Spleen (tissue), 11 donors: ENCODE measurements around the gene HGFAC. TPM values are rescaled to one million over a fixed set of nuclear protein-coding genes. Genes with fewer than 3 reads are reported as not detected.

Experiments
- DNase-seq: peaks from one replicate; pipeline ENCODE4 v3.0.0-alpha.2; 2020
- H3K27ac ChIP-seq, 8 donors: fragments of 200-600 bp; sonication (generic) in 7 of 8; 1 replicate in 4 of 8; 2 replicates in 4 of 8; pipeline versions ENCODE4 v1.5.0 to v1.8.0; 2016 to 2021; ENCODE audit warnings: inconsistent platforms in 4 of 8, mild to moderate bottlenecking in 4 of 8, moderate library complexity in 1 of 8
- H3K27me3 ChIP-seq, 7 donors: fragments of 200-600 bp; sonication (generic) in 6 of 7; replicated peaks in 1 of 7; 1 replicate in 4 of 7; 2 replicates in 3 of 7; pipeline versions ENCODE4 v1.5.0 to v1.8.0; 2016 to 2021; ENCODE audit warnings: inconsistent platforms in 3 of 7, mild to moderate bottlenecking in 1 of 7
- H3K36me3 ChIP-seq, 6 donors: fragments of 200-600 bp; sonication (generic) in 5 of 6; 1 replicate in 4 of 6; 2 replicates in 2 of 6; pipeline versions ENCODE4 v1.5.0 to v1.8.0; 2016 to 2021; ENCODE audit warnings: inconsistent platforms in 2 of 6
- H3K4me1 ChIP-seq, 6 donors: fragments of 200-600 bp; sonication (generic) in 5 of 6; 1 replicate in 3 of 6; 2 replicates in 3 of 6; pipeline versions ENCODE4 v1.5.0 to v1.8.0; 2016 to 2021; ENCODE audit warnings: inconsistent platforms in 3 of 6
- H3K4me3 ChIP-seq, 8 donors: fragments of 200-600 bp; sonication (generic) in 7 of 8; 1 replicate in 4 of 8; 2 replicates in 4 of 8; pipeline versions ENCODE4 v1.5.0 to v1.8.0; 2016 to 2021; ENCODE audit warnings: inconsistent platforms in 4 of 8, mild to moderate bottlenecking in 4 of 8, moderate library complexity in 2 of 8
- H3K9me3 ChIP-seq, 8 donors: fragments of 200-600 bp; sonication (generic) in 7 of 8; 1 replicate in 4 of 8; 2 replicates in 4 of 8; pipeline versions ENCODE4 v1.5.0 to v1.8.0; 2016 to 2021; ENCODE audit warnings: inconsistent platforms in 4 of 8
- POLR2A ChIP-seq, 3 donors: fragments of 450-650 bp; IDR thresholded peaks; one replicate each; pipeline ENCODE4 v1.5.1; 2017; ENCODE audit warnings: antibody characterized with exemption in 3 of 3, mild to moderate bottlenecking in 1 of 3
- POLR2AphosphoS5 ChIP-seq, 3 donors: sonication (generic); formaldehyde crosslinking; IDR thresholded peaks; one replicate each; pipeline ENCODE4 v1.5.1; 2017; ENCODE audit warnings: antibody characterized with exemption in 3 of 3
- WGBS, 5 donors: extraction: QIAGEN DNeasy Blood & Tissue Kit in 3 of 5; methylation state at CpG; one replicate each; pipeline versions ENCODE4 v1.1.5 to v1.1.7; 2013 to 2018; 5-methylcytosine and 5-hydroxymethylcytosine counted together
- intact Hi-C: fragments of 100-400 bp; cut with DNase I; formaldehyde crosslinking; loops from one replicate; pipeline ENCODE4 v1.15.0; 2023; ENCODE audit warnings: low total_unique reads
- polyA plus RNA-seq, 3 donors: library from polyadenylated mRNA; stranded (reverse); fragments of 200-250 nt; gene quantifications; one replicate each; pipeline ENCODE4 v1.2.1, GENCODE V29; 2013
- total RNA-seq, 7 donors: library from RNA; depleted of rRNA in 3 of 7; stranded (reverse); fragments of >200 nt in 3 of 7; fragmentation: NEBNext Ultra II Directional in 4 of 7; extraction: Animal tissue kit (Norgen Biotek cat#: 25700) in 4 of 7; gene quantifications; one replicate each; pipeline versions ENCODE4 v1.1.0 to v1.2.1, GENCODE V29; 2016 to 2021
- TF ChIP-seq, protein P1 (sequence below), 11 experiments: fragments of 200-600 bp in 7 of 11; fragments of 450-650 bp in 4 of 11; sonication (generic) in 4 of 11; IDR thresholded peaks in 8 of 11; conservative IDR thresholded peaks in 3 of 11; 1 replicate in 7 of 11; 2 replicates in 4 of 11; pipeline versions ENCODE4 v1.4.0 to v1.8.0; 2016 to 2021; ENCODE audit warnings: antibody characterized with exemption in 11 of 11, inconsistent platforms in 4 of 11, mild to moderate bottlenecking in 1 of 11
- donor health status: healthy with polysubstance abuse.
- donor health status: DM: no; HTN: no; CAD: no; lungs with moderate emphysema.
- donor health status: DM: no; HTN: no; CAD: no.
- donor health status: Bipolar disorder and iron deficiency.
- donor health status: healthy.
- donor health status: DM: no; HTN: no; CAD: no.
- donor health status: DM: yes; HTN: yes; CAD: no.

The HGFAC gene
- total and polyA plus RNA-seq, 10 donors: 0.11 to 0.47 (median 0.32) TPM; not detected in 5

DNA sequence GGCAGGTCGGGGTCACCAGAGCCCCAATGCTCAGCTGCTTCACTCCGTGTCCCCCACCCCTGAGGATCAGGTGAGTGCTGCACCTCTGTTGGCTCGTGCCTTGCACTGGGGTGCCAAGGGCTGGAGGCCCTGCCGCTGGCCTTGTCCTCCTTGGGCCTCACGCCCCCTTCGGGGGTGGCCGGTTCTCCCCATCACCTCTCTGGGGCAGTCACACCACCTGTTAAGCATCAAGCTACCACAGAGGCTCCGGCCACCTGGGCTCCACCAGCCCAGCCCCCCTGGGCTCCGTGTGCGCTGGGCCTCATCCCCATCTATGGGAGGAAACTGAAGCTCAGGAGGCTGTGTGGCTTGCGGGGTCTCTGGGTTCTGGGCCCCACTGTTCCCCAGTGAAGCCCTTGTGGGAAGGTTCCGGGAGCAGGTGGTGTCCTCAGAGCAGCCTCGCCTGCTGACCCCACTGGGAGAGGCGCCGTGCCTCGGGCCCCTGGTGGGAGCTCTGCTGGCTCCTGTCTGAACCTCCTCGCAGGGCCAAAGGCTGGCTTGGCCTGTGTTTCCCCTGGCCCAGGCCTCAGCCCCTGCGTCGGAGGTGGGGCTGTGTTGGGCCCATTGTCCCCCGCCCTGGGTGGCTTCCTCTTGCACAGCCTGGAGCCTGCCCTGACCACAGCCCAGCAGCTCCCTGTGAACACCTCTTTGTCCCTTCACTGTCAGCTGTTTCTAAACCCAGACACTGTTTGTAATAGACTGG, 52.1 kb downstream of the HGFAC start:
- intact Hi-C loops: no loop called here
- WGBS, 5 donors: 53 to 66% (median 64%) methylated on average over 7 to 20 of the region's 20 CpGs
- peak in 1 of 3 donors; percentile 2 for TF ChIP-seq POLR2AphosphoS5 (IDR thresholded peaks at IDR 0.05)
- TF ChIP-seq POLR2A (IDR thresholded peaks at IDR 0.05): no peak
- TF ChIP-seq, protein P1, sequence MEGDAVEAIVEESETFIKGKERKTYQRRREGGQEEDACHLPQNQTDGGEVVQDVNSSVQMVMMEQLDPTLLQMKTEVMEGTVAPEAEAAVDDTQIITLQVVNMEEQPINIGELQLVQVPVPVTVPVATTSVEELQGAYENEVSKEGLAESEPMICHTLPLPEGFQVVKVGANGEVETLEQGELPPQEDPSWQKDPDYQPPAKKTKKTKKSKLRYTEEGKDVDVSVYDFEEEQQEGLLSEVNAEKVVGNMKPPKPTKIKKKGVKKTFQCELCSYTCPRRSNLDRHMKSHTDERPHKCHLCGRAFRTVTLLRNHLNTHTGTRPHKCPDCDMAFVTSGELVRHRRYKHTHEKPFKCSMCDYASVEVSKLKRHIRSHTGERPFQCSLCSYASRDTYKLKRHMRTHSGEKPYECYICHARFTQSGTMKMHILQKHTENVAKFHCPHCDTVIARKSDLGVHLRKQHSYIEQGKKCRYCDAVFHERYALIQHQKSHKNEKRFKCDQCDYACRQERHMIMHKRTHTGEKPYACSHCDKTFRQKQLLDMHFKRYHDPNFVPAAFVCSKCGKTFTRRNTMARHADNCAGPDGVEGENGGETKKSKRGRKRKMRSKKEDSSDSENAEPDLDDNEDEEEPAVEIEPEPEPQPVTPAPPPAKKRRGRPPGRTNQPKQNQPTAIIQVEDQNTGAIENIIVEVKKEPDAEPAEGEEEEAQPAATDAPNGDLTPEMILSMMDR (IDR thresholded peaks at IDR 0.05 in 8 of 11, conservative IDR thresholded peaks at IDR 0.05 in 3 of 11): no peak

DNA sequence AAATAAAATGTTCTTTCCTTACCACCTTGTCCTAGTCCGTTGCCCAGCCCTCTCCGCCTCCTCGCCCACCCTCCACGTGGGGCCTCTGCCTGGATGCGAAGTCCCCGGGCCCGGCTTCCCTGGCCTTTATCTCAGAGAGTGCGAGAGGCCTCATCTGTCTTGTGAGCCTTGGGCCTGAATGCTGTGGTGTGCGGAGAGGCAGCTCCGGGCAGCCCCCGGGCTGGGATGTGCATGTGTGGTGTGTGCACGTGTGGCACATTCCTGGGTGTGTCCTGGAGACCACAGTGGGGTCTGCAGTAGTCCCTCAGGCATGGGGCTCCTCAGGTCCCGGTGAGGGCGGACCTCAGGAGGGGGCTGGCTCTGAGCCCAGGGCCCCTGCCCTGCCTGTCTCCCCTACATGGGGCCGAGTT, 52.7 kb downstream of the HGFAC start:
- H3K9me3 ChIP-seq: no peaks in the 10 kb centered on the region
- peaks cover 0 to 19% (median 0%) of the 10 kb centered on the region in 6 donors for H3K36me3 ChIP-seq
- intact Hi-C loops: no loop called here
- 43 to 54% (median 53%) methylated on average over 9 to 15 of the region's 15 CpGs for WGBS, 5 donors
- H3K4me1 ChIP-seq: peaks cover 0 to 1% (median 0%) of the 10 kb centered on the region in 6 donors
- no peak for DNase-seq
- H3K4me3 ChIP-seq: no peak overlapping the region
- peaks cover 0 to 60% (median 23%) of the 10 kb centered on the region in 7 donors for H3K27me3 ChIP-seq
- H3K27ac ChIP-seq: no peak overlapping the region
- TF ChIP-seq, protein P1 (IDR thresholded peaks at IDR 0.05 in 8 of 11, conservative IDR thresholded peaks at IDR 0.05 in 3 of 11): no peak
- TF ChIP-seq POLR2A (IDR thresholded peaks at IDR 0.05) (no peak), POLR2AphosphoS5 (IDR thresholded peaks at IDR 0.05) (no peak)

More for the DNA sequence above, 52.1 kb downstream of the HGFAC start:
- Histone ChIP-seq H3K4me3 (no peak overlapping the region), H3K9me3 (no peaks in the 10 kb centered on the region), H3K27me3 (peaks cover 0 to 66% (median 23%) of the 10 kb centered on the region in 7 donors), H3K4me1 (peaks cover 0 to 7% (median 0%) of the 10 kb centered on the region in 6 donors), H3K36me3 (peaks cover 0 to 13% (median 0%) of the 10 kb centered on the region in 6 donors), H3K27ac (no peak overlapping the region)
- DNase-seq: no peak

DNA sequence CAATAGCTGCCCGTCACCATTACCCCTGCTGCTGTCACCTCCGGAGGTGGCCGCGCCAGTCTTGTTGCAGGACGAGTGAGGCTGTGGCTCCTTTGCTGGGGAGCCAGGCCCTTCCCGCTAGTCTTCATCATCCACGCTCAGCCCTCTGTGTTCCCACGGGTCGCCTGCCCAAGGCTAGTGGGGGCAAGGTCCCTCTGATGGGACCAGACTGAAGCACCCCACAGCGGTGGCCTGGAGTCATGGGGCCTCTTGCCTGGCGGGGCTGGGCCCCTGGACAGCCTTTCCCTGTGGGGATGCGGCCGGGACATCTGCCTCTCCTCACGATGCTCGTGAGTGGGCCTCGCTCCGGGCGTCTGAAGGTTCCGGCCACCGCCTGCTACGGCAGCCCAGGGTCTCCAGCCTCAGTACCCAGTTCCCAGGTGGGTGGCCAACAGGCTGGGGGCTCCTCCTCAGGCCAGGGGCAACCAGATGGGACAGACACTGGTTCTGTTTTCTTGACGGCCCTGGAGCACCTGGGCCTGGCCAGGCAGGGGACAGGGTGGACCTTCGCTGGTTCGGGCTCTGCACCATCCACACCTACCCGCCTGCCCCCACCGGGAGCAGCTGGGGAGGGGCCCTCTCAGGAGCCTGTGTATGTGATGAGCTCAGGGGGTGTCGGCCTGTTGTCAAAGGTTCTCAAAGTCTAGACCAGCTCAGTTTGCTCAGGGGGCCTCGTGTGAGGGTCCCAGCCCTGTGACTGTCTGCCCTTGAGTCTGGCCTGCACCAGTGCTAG, 53.6 kb downstream of the HGFAC start:
- DNase-seq: no peak

DNA sequence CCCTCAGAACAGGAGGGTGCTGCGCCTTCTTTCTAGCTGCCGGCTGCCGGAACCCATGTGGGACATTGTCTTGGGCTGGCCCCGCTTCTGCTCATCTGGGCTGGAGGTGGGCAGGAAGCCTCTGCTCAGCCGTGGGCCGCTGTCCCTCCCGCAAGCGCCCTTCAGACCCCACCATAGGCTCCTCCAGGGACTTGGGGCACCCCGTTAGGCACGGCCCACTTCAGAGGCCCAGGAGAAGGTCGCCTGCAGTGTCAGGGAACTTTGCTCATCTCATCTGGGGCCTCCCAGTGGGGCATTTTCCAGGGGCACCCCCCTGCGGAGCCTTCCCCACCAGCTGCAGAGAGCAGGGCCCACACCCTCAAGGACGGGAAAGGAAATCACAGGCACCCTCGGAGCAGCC, 54.3 kb downstream of the HGFAC start:
- no peak for DNase-seq
- H3K4me3 ChIP-seq: no peak overlapping the region
- no peaks in the 10 kb centered on the region for H3K9me3 ChIP-seq
- H3K4me1 ChIP-seq: peaks cover 0 to 2% (median 0%) of the 10 kb centered on the region in 6 donors
- intact Hi-C loops: no loop called here
- H3K27ac ChIP-seq: no peak overlapping the region
- WGBS, 5 donors: 39 to 63% (median 58%) methylated on average over 6 to 14 of the region's 14 CpGs
- H3K27me3 ChIP-seq: peaks cover 0 to 56% (median 23%) of the 10 kb centered on the region in 7 donors
- TF ChIP-seq POLR2AphosphoS5 (IDR thresholded peaks at IDR 0.05): peak in 1 of 3 donors; percentile 2
- no peak for TF ChIP-seq POLR2A (IDR thresholded peaks at IDR 0.05)
- peaks cover 0 to 34% (median 2%) of the 10 kb centered on the region in 6 donors for H3K36me3 ChIP-seq

More for the DNA sequence above, 53.6 kb downstream of the HGFAC start:
- H3K27ac ChIP-seq: no peak overlapping the region
- intact Hi-C loops: no loop called here
- H3K36me3 ChIP-seq: peaks cover 0 to 28% (median 2%) of the 10 kb centered on the region in 6 donors
- no peaks in the 10 kb centered on the region for H3K9me3 ChIP-seq
- TF ChIP-seq POLR2A (IDR thresholded peaks at IDR 0.05) (no peak), POLR2AphosphoS5 (IDR thresholded peaks at IDR 0.05) (peak in 2 of 3 donors; percentile 6 to 38)
- 73 to 81% (median 79%) methylated on average over 12 to 28 of the region's 28 CpGs for WGBS, 5 donors
- H3K27me3 ChIP-seq: peaks cover 0 to 56% (median 23%) of the 10 kb centered on the region in 7 donors
- H3K4me3 ChIP-seq: no peak overlapping the region
- H3K4me1 ChIP-seq: no peaks in the 10 kb centered on the region
